PFSK-1 (cell line): ENCODE measurements around the gene CCS.

Experiments
- TAF1 ChIP-seq: IDR thresholded peaks from 2 replicates; pipeline ENCODE4 v1.6.1; 2012; ENCODE audit warnings: low read length, control low read depth, borderline replicate concordance; ENCODE audit not compliant: insufficient read depth
- TF ChIP-seq, protein P1 (sequence below), 2 experiments: IDR thresholded peaks; 2 replicates each; pipeline versions ENCODE4 v1.6.1 to v1.8.0; 2011 to 2012; ENCODE audit warnings: low read depth in 2 of 2, low read length in 2 of 2, control low read depth in 1 of 2, inconsistent platforms in 1 of 2, mild to moderate bottlenecking in 1 of 2, moderate library complexity in 1 of 2; ENCODE audit not compliant: insufficient read depth in 1 of 2

DNA sequence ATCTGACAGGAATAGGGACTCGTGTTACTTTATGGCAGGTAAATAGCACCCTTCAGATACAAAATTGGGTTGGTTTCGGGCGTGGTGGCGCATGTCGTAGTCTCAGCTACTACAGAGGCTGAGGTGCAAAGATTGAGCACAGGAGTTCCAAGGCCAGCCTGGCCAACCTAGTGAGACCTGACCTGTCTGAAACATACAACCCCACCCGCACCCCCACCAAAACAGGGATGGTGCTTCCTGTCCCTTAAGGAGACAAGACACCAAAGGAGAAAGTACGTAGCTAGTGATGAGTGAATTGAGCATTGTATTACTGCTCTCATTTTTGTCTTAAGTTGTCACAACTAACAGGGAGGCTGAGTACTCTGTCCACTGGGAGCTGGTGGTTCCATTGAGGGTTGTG, 59.7 kb downstream of the CCS start:
- TF ChIP-seq TAF1, result no peak
- TF ChIP-seq, protein P1, sequence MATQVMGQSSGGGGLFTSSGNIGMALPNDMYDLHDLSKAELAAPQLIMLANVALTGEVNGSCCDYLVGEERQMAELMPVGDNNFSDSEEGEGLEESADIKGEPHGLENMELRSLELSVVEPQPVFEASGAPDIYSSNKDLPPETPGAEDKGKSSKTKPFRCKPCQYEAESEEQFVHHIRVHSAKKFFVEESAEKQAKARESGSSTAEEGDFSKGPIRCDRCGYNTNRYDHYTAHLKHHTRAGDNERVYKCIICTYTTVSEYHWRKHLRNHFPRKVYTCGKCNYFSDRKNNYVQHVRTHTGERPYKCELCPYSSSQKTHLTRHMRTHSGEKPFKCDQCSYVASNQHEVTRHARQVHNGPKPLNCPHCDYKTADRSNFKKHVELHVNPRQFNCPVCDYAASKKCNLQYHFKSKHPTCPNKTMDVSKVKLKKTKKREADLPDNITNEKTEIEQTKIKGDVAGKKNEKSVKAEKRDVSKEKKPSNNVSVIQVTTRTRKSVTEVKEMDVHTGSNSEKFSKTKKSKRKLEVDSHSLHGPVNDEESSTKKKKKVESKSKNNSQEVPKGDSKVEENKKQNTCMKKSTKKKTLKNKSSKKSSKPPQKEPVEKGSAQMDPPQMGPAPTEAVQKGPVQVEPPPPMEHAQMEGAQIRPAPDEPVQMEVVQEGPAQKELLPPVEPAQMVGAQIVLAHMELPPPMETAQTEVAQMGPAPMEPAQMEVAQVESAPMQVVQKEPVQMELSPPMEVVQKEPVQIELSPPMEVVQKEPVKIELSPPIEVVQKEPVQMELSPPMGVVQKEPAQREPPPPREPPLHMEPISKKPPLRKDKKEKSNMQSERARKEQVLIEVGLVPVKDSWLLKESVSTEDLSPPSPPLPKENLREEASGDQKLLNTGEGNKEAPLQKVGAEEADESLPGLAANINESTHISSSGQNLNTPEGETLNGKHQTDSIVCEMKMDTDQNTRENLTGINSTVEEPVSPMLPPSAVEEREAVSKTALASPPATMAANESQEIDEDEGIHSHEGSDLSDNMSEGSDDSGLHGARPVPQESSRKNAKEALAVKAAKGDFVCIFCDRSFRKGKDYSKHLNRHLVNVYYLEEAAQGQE (IDR thresholded peaks at IDR 0.05; ENCODE audit: insufficient read depth in 1 of 2, low read depth in 2 of 2, low read length in 2 of 2), result no peak
